A549 (cell line): Measurements from ENCODE around the gene TECTB. TPM values are rescaled to one million over a fixed set of nuclear protein-coding genes. Genes with fewer than 3 reads are reported as not detected.

Source experiments
- ATAC-seq, 2 experiments: fragments of 200-7000 bp in 1 of 2; fragments of >200 bp in 1 of 2; cut with Nextera tagmentation in 1 of 2; cut with Tn5 transposase in 1 of 2; 3 replicates each; pipeline versions ENCODE4 v1.8.0 to v1.9.1; 2018 to 2020; ENCODE audit warnings: mild to moderate bottlenecking in 1 of 2, moderate library complexity in 1 of 2
- CTCF ChIA-PET: fragments of 300-600 bp; sonication (Branson Sonifier 250); formaldehyde crosslinking; extraction: SDS; loops from one replicate; lab custom pipeline; 2021; ENCODE audit warnings: antibody characterized with exemption, inconsistent platforms; lab: Yijun Ruan, JAX
- POLR2A ChIA-PET: fragments of 350-600 bp; formaldehyde crosslinking; extraction: SDS; loops from one replicate; lab custom pipeline; 2021; ENCODE audit warnings: antibody characterized with exemption, inconsistent platforms; lab: Yijun Ruan, JAX
- DNase-seq, 2 experiments: peaks; one replicate each; pipeline versions ENCODE4 v3.0.0 to v3.0.0-alpha.2; 2011 to 2016; ENCODE audit warnings: low read depth in 1 of 2, low spot score in 1 of 2
- FAIRE-seq: peaks from 2 replicates; lab custom pipeline; 2011; peaks lifted over from hg19 to GRCh38; lab: Jason Lieb, UNC
- H3K27ac ChIP-seq, 2 experiments: fragments of >200 bp; sonication (Bioruptor Twin); formaldehyde crosslinking; 3 replicates each; pipeline ENCODE4 v1.5.1; 2016 to 2017
- H3K4me1 ChIP-seq: fragments of >200 bp; sonication (Bioruptor Twin); formaldehyde crosslinking; 3 replicates; pipeline ENCODE4 v1.6.1; 2016
- H3K4me2 ChIP-seq: fragments of >200 bp; sonication (Bioruptor Twin); formaldehyde crosslinking; 3 replicates; pipeline ENCODE4 v1.6.1; 2016
- H3K4me3 ChIP-seq: fragments of >200 bp; sonication (Bioruptor Twin); formaldehyde crosslinking; 3 replicates; pipeline ENCODE4 v1.5.1; 2016
- H3K9me3 ChIP-seq: fragments of >200 bp; sonication (Bioruptor Twin); formaldehyde crosslinking; 3 replicates; pipeline ENCODE4 v1.6.1; 2016
- CHD4 ChIP-seq: fragments of 200-600 bp; sonication (generic); IDR thresholded peaks from 2 replicates; pipeline ENCODE4 v1.6.1; 2016; ENCODE audit warnings: antibody characterized with exemption, mild to moderate bottlenecking, borderline replicate concordance
- CTCF ChIP-seq: fragments of >200 bp; sonication (Bioruptor Twin); formaldehyde crosslinking; IDR thresholded peaks from 3 replicates; pipeline ENCODE4 v1.5.1; 2016
- EP300 ChIP-seq, 2 experiments: fragments of >200 bp; sonication (Bioruptor Twin); formaldehyde crosslinking; IDR thresholded peaks; 2 replicates in 1 of 2; 3 replicates in 1 of 2; pipeline ENCODE4 v1.6.1; 2016 to 2017
- FOSB ChIP-seq: fragments of 250-450 bp; sonication (Bioruptor Pico); IDR thresholded peaks from 2 replicates; pipeline ENCODE4 v1.5.0; 2020; ENCODE audit warnings: mild to moderate bottlenecking, moderate library complexity
- FOSL2 ChIP-seq, 2 experiments: fragments of 450-650 bp in 1 of 2; fragments of >200 bp in 1 of 2; sonication (Bioruptor Twin) in 1 of 2; formaldehyde crosslinking; IDR thresholded peaks; 2 replicates each; pipeline versions ENCODE4 v1.5.0 to v1.6.1; 2016 to 2020; ENCODE audit warnings: mild to moderate bottlenecking in 1 of 2, moderate library complexity in 1 of 2
- HDAC2 ChIP-seq: fragments of 200-600 bp; sonication (generic); IDR thresholded peaks from 2 replicates; pipeline ENCODE4 v1.6.1; 2016
- HMGXB4 ChIP-seq: fragments of 250-450 bp; sonication (Bioruptor Pico); IDR thresholded peaks from 2 replicates; pipeline ENCODE4 v1.5.0; 2021; ENCODE audit warnings: mild to moderate bottlenecking, moderate library complexity, borderline replicate concordance
- HOXB13 ChIP-seq: fragments of 250-450 bp; sonication (Bioruptor Pico); IDR thresholded peaks from 2 replicates; pipeline ENCODE4 v1.5.0; 2020; ENCODE audit warnings: low read depth, mild to moderate bottlenecking, moderate library complexity
- MAZ ChIP-seq: fragments of 150-350 bp; IDR thresholded peaks from 2 replicates; pipeline ENCODE4 v1.6.1; 2014; ENCODE audit warnings: antibody characterized with exemption, low read depth, low read length, borderline replicate concordance
- NFE2L2 ChIP-seq: fragments of 150-350 bp; conservative IDR thresholded peaks from 2 replicates; pipeline ENCODE4 v1.6.1; 2014; ENCODE audit warnings: low read length
- NPAS2 ChIP-seq: fragments of 250-450 bp; sonication (Bioruptor Pico); IDR thresholded peaks from 2 replicates; pipeline ENCODE4 v1.8.0; 2022; ENCODE audit warnings: mild to moderate bottlenecking, moderate library complexity, borderline replicate concordance
- NR3C1 ChIP-seq: fragments of >200 bp; sonication (Bioruptor Twin); formaldehyde crosslinking; IDR thresholded peaks from 3 replicates; pipeline ENCODE4 v1.6.1; 2017
- PBX3 ChIP-seq: IDR thresholded peaks from 2 replicates; pipeline ENCODE4 v1.6.1; 2012
- PHF8 ChIP-seq: fragments of 200-600 bp; sonication (generic); IDR thresholded peaks from 2 replicates; pipeline ENCODE4 v1.6.1; 2016; ENCODE audit warnings: low read depth, mild to moderate bottlenecking, antibody characterized with exemption, moderate library complexity, borderline replicate concordance
- RAD21 ChIP-seq, 2 experiments: fragments of >200 bp in 1 of 2; sonication (Bioruptor Twin) in 1 of 2; formaldehyde crosslinking in 1 of 2; IDR thresholded peaks in 1 of 2; conservative IDR thresholded peaks in 1 of 2; 2 replicates in 1 of 2; 3 replicates in 1 of 2; pipeline ENCODE4 v1.6.1; 2012 to 2018; ENCODE audit warnings: inconsistent platforms in 1 of 2
- RARB ChIP-seq: fragments of 250-450 bp; sonication (Bioruptor Pico); IDR thresholded peaks from 2 replicates; pipeline ENCODE4 v1.8.0; 2021; ENCODE audit warnings: mild to moderate bottlenecking, moderate library complexity
- RCOR1 ChIP-seq: fragments of 150-350 bp; IDR thresholded peaks from 2 replicates; pipeline ENCODE4 v1.6.1; 2014; ENCODE audit warnings: antibody characterized with exemption, low read length, low read depth
- SMC3 ChIP-seq: fragments of >200 bp; sonication (Bioruptor Twin); formaldehyde crosslinking; IDR thresholded peaks from 3 replicates; pipeline ENCODE4 v1.6.1; 2018; ENCODE audit warnings: inconsistent platforms
- TFCP2L1 ChIP-seq: fragments of 250-450 bp; sonication (Bioruptor Pico); IDR thresholded peaks from 2 replicates; pipeline ENCODE4 v1.5.0; 2021; ENCODE audit warnings: mild to moderate bottlenecking
- ZC3H11A ChIP-seq: fragments of 450-650 bp; IDR thresholded peaks from 2 replicates; pipeline ENCODE4 v1.6.1; 2014; ENCODE audit warnings: antibody characterized with exemption, mild to moderate bottlenecking
- ZFP36 ChIP-seq: fragments of 450-650 bp; IDR thresholded peaks from 2 replicates; pipeline ENCODE4 v1.6.1; 2014; ENCODE audit warnings: borderline replicate concordance; ENCODE audit not compliant: partially characterized antibody
- WGBS: methylation state at CpG from one replicate; pipeline ENCODE4 v1.1.6; 2017; ENCODE audit errors: missing lambda C conversion rate; 5-methylcytosine and 5-hydroxymethylcytosine counted together
- polyA plus RNA-seq, 4 experiments: library from polyadenylated mRNA; depleted of rRNA in 3 of 4; stranded (reverse); fragments of >200 nt; fragmentation: RNase III in 1 of 4; extraction: RNeasy Plus Mini Kit Qiagen cat#74134 plus additional on column Dnase treatment in 1 of 4; gene quantifications; 2 replicates in 3 of 4; 3 replicates in 1 of 4; pipeline ENCODE4 v1.2.3, GENCODE V29; 2011 to 2017
- TF ChIP-seq, protein P1 (sequence below): fragments of 200-600 bp; sonication (generic); IDR thresholded peaks from 2 replicates; pipeline ENCODE4 v1.6.1; 2016; ENCODE audit warnings: antibody characterized with exemption, mild to moderate bottlenecking, moderate library complexity

The TECTB gene
- polyA plus RNA-seq, 2 of the 4 experiments (the other 2 are of a cell fraction) = not detected

DNA sequence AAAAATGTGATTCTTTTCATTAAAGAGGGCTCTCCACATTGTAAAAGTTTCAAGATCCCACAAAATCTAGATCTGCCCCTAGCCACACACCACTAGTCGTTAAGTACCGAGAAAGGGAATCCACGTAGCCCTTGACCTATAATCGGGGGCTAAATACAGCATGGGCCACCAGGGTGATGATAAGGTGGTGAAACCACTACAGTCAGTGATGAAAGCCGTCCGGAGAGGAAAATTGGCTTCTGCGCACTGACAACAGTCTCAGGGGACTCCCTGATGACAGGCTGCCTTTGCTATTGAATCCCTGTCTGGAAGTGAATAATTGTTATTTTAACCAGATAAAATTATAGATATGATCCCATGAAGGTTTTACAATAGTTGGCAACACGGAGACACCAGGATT is 4.6 kb downstream of the TECTB start:
- no peak for DNase-seq
- POLR2A ChIA-PET = no interaction called here
- Histone ChIP-seq H3K9me3 (no peaks in the 10 kb centered on the region), H3K27ac (no peak overlapping the region), H3K4me3 (no peak overlapping the region), H3K4me2 (no peak overlapping the region)
- no peak for FAIRE-seq
- CTCF ChIA-PET = interaction anchor here (1.7 kb wide), 1 partner anchor 20 kb away, joined by 5 read pairs; no protein-coding TSS in a partner anchor
- 52% methylated on average over 8 of the region's 8 CpGs for WGBS
- ATAC-seq = no peak
- TF ChIP-seq CTCF = no peak
- no peak for TF ChIP-seq EP300 (IDR thresholded peaks at IDR 0.05)
- TF ChIP-seq, protein P1, sequence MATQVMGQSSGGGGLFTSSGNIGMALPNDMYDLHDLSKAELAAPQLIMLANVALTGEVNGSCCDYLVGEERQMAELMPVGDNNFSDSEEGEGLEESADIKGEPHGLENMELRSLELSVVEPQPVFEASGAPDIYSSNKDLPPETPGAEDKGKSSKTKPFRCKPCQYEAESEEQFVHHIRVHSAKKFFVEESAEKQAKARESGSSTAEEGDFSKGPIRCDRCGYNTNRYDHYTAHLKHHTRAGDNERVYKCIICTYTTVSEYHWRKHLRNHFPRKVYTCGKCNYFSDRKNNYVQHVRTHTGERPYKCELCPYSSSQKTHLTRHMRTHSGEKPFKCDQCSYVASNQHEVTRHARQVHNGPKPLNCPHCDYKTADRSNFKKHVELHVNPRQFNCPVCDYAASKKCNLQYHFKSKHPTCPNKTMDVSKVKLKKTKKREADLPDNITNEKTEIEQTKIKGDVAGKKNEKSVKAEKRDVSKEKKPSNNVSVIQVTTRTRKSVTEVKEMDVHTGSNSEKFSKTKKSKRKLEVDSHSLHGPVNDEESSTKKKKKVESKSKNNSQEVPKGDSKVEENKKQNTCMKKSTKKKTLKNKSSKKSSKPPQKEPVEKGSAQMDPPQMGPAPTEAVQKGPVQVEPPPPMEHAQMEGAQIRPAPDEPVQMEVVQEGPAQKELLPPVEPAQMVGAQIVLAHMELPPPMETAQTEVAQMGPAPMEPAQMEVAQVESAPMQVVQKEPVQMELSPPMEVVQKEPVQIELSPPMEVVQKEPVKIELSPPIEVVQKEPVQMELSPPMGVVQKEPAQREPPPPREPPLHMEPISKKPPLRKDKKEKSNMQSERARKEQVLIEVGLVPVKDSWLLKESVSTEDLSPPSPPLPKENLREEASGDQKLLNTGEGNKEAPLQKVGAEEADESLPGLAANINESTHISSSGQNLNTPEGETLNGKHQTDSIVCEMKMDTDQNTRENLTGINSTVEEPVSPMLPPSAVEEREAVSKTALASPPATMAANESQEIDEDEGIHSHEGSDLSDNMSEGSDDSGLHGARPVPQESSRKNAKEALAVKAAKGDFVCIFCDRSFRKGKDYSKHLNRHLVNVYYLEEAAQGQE = no peak
- no peak for TF ChIP-seq NR3C1
- no peak for TF ChIP-seq HOXB13 (CRISPR knock-in tag)
- TF ChIP-seq FOSB (CRISPR knock-in tag) = no peak
- TF ChIP-seq TFCP2L1 = no peak
- no peak for TF ChIP-seq RCOR1
- no peak for TF ChIP-seq HMGXB4 (CRISPR knock-in tag)
- TF ChIP-seq RAD21 (conservative IDR thresholded peaks at IDR 0.05 in 1 of 2, IDR thresholded peaks at IDR 0.05 in 1 of 2) = no peak
- no peak for TF ChIP-seq PBX3
- no peak for TF ChIP-seq RARB (CRISPR knock-in tag)
- TF ChIP-seq FOSL2 (IDR thresholded peaks at IDR 0.05) = no peak
- TF ChIP-seq FOSL2 (CRISPR knock-in tag; IDR thresholded peaks at IDR 0.05) = no peak
- no peak for TF ChIP-seq NPAS2 (CRISPR knock-in tag)
- TF ChIP-seq SMC3 = no peak
- TF ChIP-seq HDAC2 = no peak
- TF ChIP-seq ZC3H11A = no peak
- TF ChIP-seq CHD4 = no peak
- TF ChIP-seq, all 56 proteins: peak for 0
- no peaks in the 10 kb centered on the region for H3K4me1 ChIP-seq

- ChIA-PET POLR2A (no interaction called here), CTCF (no interaction called here)
- no peak for DNase-seq
Observed at GRCh38 chr10:112288486-112288885, 5.3 kb downstream of the TECTB start.

More at GRCh38 chr10:112288486-112288885, 5.3 kb downstream of the TECTB start:
- Histone ChIP-seq H3K4me3 (no peak overlapping the region), H3K4me2 (no peak overlapping the region), H3K9me3 (no peaks in the 10 kb centered on the region), H3K27ac (no peak overlapping the region), H3K4me1 (no peaks in the 10 kb centered on the region)
- ATAC-seq (no peak), FAIRE-seq (no peak)
- WGBS = 55% methylated on average over 3 of the region's 3 CpGs
- TF ChIP-seq NFE2L2 (no peak), MAZ (no peak), ZFP36 (no peak), PHF8 (no peak)
